Activated CD8-positive, alpha-beta T cell treated with anti-CD3 and anti-CD28 coated beads for 36 hours (primary cell): ENCODE data around the gene WDR4. TPM values are rescaled to one million over a fixed set of nuclear protein-coding genes. Genes with fewer than 3 reads are reported as not detected.

Experiments
- ATAC-seq: fragments of 200-7000 bp; cut with Tn5 transposase; one replicate; pipeline ENCODE4 v1.10.0; 2021; ENCODE audit warnings: mild to moderate bottlenecking, moderate library complexity
- CTCF ChIA-PET: fragments of 350-600 bp; sonication (Branson Sonifier 250); formaldehyde crosslinking; loops from one replicate; lab custom pipeline; 2021; ENCODE audit warnings: antibody characterized with exemption; lab: Charles Lee
- POLR2A ChIA-PET: fragments of 350-600 bp; sonication (Branson Sonifier 250); formaldehyde crosslinking; loops from one replicate; lab custom pipeline; 2021; ENCODE audit warnings: antibody characterized with exemption; lab: Charles Lee
- DNase-seq: peaks from one replicate; pipeline ENCODE4 v3.0.0-alpha.2; 2020
- H3K27ac Mint-ChIP-seq: one replicate; pipeline ENCODE4 v1.8.0; 2021; ENCODE audit warnings: mild to moderate bottlenecking, mixed read lengths
- H3K27me3 Mint-ChIP-seq: one replicate; pipeline ENCODE4 v1.8.0; 2021; ENCODE audit warnings: mixed read lengths
- H3K36me3 Mint-ChIP-seq: one replicate; pipeline ENCODE4 v1.8.0; 2021; ENCODE audit warnings: low read depth, mixed read lengths
- H3K4me1 Mint-ChIP-seq: one replicate; pipeline ENCODE4 v1.8.0; 2021; ENCODE audit warnings: low read depth, mixed read lengths
- H3K4me3 Mint-ChIP-seq: one replicate; pipeline ENCODE4 v1.8.0; 2021; ENCODE audit warnings: mild to moderate bottlenecking, moderate library complexity, mixed read lengths
- H3K9me3 Mint-ChIP-seq: one replicate; pipeline ENCODE4 v1.8.0; 2021; ENCODE audit warnings: mixed read lengths
- intact Hi-C: fragments of 100-400 bp; cut with micrococcal nuclease; formaldehyde crosslinking; loops from one replicate; pipeline ENCODE4 v1.10.0; 2022
- total RNA-seq, 2 experiments: library from RNA; stranded (reverse); gene quantifications; one replicate each; pipeline ENCODE4 v1.2.3, GENCODE V29; 2021
- TF ChIP-seq, protein P1 (sequence below): fragments of 200-600 bp; IDR thresholded peaks from one replicate; pipeline ENCODE4 v1.8.0; 2022; ENCODE audit warnings: antibody characterized with exemption, mild to moderate bottlenecking

WDR4 gene
- total RNA-seq, 2 experiments from 2014 or later, result 49.8 to 53.5 TPM

DNA sequence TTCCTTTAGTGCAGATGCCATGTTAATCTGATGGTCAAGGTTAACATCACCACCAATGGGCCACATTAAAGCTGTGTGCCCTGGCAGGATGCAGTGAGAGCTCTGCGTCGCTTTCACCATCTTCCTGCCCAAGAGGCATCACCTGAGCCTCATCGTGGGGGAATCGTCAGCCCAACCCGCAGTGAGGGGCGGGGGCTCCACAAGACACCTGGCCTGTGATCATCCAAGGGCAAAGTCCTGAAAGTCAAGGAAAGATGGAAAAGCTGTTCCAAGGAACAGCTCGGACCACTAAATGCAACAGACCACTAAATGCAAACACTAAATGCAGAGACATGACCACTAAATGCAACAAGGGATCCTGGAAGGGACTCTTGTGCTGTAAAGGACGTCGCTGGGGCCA, 49.9 kb downstream of the WDR4 start:
- no peak for DNase-seq
- ATAC-seq, result no peak
- Mint-ChIP-seq H3K4me1 (peaks cover 32% of the 10 kb centered on the region), H3K27ac (no peak overlapping the region), H3K36me3 (no peaks in the 10 kb centered on the region), H3K9me3 (peaks cover 2% of the 10 kb centered on the region), H3K4me3 (no peak overlapping the region), H3K27me3 (peaks cover 27% of the 10 kb centered on the region)
- intact Hi-C loops, result loop anchor here (10.0 kb wide), 1 partner anchor 155 kb away; no protein-coding TSS in a partner anchor
- POLR2A ChIA-PET, result no interaction called here
- TF ChIP-seq, protein P1, sequence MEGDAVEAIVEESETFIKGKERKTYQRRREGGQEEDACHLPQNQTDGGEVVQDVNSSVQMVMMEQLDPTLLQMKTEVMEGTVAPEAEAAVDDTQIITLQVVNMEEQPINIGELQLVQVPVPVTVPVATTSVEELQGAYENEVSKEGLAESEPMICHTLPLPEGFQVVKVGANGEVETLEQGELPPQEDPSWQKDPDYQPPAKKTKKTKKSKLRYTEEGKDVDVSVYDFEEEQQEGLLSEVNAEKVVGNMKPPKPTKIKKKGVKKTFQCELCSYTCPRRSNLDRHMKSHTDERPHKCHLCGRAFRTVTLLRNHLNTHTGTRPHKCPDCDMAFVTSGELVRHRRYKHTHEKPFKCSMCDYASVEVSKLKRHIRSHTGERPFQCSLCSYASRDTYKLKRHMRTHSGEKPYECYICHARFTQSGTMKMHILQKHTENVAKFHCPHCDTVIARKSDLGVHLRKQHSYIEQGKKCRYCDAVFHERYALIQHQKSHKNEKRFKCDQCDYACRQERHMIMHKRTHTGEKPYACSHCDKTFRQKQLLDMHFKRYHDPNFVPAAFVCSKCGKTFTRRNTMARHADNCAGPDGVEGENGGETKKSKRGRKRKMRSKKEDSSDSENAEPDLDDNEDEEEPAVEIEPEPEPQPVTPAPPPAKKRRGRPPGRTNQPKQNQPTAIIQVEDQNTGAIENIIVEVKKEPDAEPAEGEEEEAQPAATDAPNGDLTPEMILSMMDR, result no peak
- CTCF ChIA-PET, result interaction anchor here (2.6 kb wide), 1 partner anchor 11 kb away, joined by 10 read pairs; no protein-coding TSS in a partner anchor

DNA sequence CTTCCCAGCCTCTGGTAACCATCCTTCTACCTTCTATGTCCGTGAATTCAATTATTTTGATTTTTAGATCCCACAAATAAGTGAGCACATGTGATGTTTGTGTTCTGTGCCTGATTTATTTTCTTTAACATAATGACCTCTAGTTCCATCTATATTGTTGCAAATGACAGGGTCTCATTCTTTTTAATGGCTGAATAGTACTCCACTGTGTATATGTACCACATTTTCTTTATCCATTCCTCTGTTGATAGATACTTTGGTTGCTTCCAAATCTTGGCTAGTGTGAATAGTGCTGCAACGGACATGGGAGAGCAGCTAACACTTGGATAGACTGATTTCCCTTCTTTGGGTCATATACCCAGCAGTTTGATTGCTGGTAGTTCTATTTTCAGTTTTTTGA, 51.8 kb downstream of the WDR4 start:
- no peak overlapping the region for H3K4me3 Mint-ChIP-seq
- H3K9me3 Mint-ChIP-seq, result peaks cover 2% of the 10 kb centered on the region
- POLR2A ChIA-PET, result no interaction called here
- TF ChIP-seq, protein P1, result no peak
- CTCF ChIA-PET, result interaction anchor here (2.6 kb wide), 1 partner anchor 9 kb away, joined by 10 read pairs; no protein-coding TSS in a partner anchor
- intact Hi-C loops, result loop anchor here (10.0 kb wide), 1 partner anchor 153 kb away; no protein-coding TSS in a partner anchor
- peaks cover 19% of the 10 kb centered on the region for H3K4me1 Mint-ChIP-seq
- H3K27ac Mint-ChIP-seq, result no peak overlapping the region
- H3K36me3 Mint-ChIP-seq, result no peaks in the 10 kb centered on the region
- no peak for DNase-seq
- ATAC-seq, result no peak
- peaks cover 28% of the 10 kb centered on the region for H3K27me3 Mint-ChIP-seq

DNA sequence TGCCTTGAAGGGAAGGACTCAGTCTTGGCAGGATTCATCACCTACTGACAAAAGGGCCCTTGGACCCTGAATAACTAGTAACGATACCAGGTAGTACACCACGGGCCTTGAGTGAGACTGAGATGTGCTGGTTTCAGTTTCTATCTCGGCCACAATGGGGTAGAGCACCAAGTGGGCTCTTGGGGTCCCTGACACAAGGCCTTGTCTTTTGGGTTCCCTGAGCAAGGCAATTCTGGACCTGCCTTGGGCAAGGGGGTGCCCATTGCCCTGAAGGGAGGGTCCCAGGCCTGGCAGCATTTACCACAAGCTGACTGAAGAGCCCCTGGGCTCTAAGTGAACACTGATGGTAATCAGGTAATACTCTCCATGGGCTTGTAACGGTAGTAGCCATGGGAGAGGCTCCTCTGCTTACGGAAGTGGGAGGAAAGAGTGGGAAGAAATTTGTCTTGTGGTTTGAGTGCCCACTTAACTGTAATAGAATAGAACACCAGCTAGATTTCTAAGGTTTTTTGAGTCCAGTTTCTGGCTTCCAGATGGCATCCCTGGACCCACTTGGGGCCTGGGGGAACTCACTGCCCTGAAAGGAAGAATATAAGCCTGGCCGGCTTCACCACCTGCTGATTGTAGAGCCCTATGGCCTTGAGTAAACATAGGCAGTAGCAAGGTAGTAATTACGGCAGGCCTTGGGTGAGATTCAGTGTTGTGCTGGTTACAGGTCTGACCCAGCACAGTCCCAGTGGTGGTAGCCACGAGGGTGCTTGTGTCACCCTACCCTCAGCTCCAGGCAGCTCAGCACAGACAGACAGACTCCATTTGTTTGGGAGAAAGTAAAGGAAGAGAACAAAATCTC, 58.5 kb downstream of the WDR4 start:
- peaks cover 4% of the 10 kb centered on the region for H3K4me1 Mint-ChIP-seq
- H3K36me3 Mint-ChIP-seq, result no peaks in the 10 kb centered on the region
- DNase-seq, result no peak
- ATAC-seq, result no peak
- H3K27ac Mint-ChIP-seq, result no peak overlapping the region
- ChIA-PET POLR2A (interaction anchor here (1.0 kb wide), 1 partner anchor 11 kb away, joined by 4 read pairs; no protein-coding TSS in a partner anchor), CTCF (interaction anchor here (1.5 to 6.0 kb wide), 2 partner anchors 228 to 238 kb away, joined by 4 to 46 read pairs; no protein-coding TSS in a partner anchor)
- peaks cover 14% of the 10 kb centered on the region for H3K27me3 Mint-ChIP-seq
- no peak overlapping the region for H3K4me3 Mint-ChIP-seq
- H3K9me3 Mint-ChIP-seq, result no peaks in the 10 kb centered on the region
- intact Hi-C loops, result loop anchor here (10.0 kb wide), 1 partner anchor 146 kb away; no protein-coding TSS in a partner anchor
- TF ChIP-seq, protein P1, result no peak

DNA sequence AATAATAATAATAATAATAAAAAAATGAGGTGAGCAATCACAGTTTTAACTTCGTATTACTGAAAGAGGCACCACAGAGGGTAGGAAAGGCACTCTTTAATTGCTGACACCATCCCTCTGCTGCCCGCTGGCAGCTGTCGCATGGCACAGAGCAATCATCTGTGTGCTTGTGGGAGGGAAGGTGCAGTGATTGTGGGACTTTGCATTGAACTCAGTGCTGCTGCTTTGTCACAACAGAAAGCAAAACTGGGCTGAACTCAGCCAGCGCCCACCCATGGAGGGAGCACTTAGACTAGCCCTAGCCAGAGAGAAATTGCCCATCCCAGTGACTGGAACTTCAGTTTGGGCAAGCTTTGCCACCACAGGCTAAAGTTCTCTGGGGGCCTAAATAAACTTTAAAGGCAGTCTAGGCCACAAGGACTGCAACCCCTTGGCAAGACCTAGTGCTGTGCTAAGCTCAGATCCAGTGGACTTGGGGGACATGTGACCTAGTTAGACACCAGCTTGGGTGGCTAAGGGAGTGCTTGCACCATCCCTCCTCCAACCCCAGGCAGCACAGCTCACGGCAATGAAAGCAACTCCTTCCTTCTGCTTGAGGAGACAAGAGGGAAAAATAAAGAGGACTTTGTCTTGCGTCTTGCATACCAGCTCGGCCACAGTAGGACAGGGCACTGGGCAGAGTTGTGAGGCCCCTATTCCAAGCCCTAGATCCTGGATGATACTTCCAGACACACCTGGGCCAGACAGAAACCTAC, 59.3 kb downstream of the WDR4 start:
- intact Hi-C loops, result loop anchor here (5.0 to 10.0 kb wide), 2 partner anchors 145 to 228 kb away; no protein-coding TSS in a partner anchor
- peaks cover under 1% of the 10 kb centered on the region for H3K9me3 Mint-ChIP-seq

More for the DNA sequence above, 59.3 kb downstream of the WDR4 start:
- no peaks in the 10 kb centered on the region for H3K36me3 Mint-ChIP-seq
- H3K27ac Mint-ChIP-seq, result no peak overlapping the region
- no peak overlapping the region for H3K4me3 Mint-ChIP-seq
- POLR2A ChIA-PET, result interaction anchor here (1.0 kb wide), 1 partner anchor 11 kb away, joined by 4 read pairs; no protein-coding TSS in a partner anchor
- peaks cover 6% of the 10 kb centered on the region for H3K27me3 Mint-ChIP-seq
- DNase-seq (no peak), ATAC-seq (no peak)
- TF ChIP-seq, protein P1, result no peak
- CTCF ChIA-PET, result interaction anchor here (0.6 to 6.0 kb wide), 4 partner anchors 148 to 237 kb away, joined by 3 to 46 read pairs (median 4); no protein-coding TSS in a partner anchor
- H3K4me1 Mint-ChIP-seq, result peaks cover 4% of the 10 kb centered on the region
